ENCODE data around the gene RPL3.

- no peak for TF ChIP-seq POLR2AphosphoS5 (IDR thresholded peaks at IDR 0.05; ENCODE audit: low read depth, low read length)
- no peak for TF ChIP-seq POLR2A (IDR thresholded peaks at IDR 0.05; ENCODE audit: low read depth, low read length)
- TF ChIP-seq TAF1 (IDR thresholded peaks at IDR 0.05; ENCODE audit: borderline replicate concordance, low read depth, low read length), result no peak
These were observed 18.3 kb downstream of the RPL3 start for GRCh38 chr22:39301108-39301507.

Data from GM12892 (cell line).